Brain microvascular endothelial cell (primary cell): Measurements from ENCODE around the gene MAB21L1.
A peak's percentile ranks its signal among the peaks of the same experiment; 100 is the strongest.

Experiments used
- DNase-seq: peaks from one replicate; pipeline ENCODE4 v3.0.0-alpha.2; 2020
- H3K27ac ChIP-seq: fragments of 250-450 bp; sonication (Bioruptor Pico); 2 replicates; pipeline ENCODE4 v1.5.1; 2020; ENCODE audit warnings: mild to moderate bottlenecking, moderate library complexity
- H3K27me3 ChIP-seq: fragments of 250-450 bp; sonication (Bioruptor Pico); replicated peaks from 2 replicates; pipeline ENCODE4 v1.5.1; 2020; ENCODE audit warnings: mild to moderate bottlenecking
- H3K36me3 ChIP-seq: fragments of 250-450 bp; sonication (Bioruptor Pico); replicated peaks from 2 replicates; pipeline ENCODE4 v1.5.1; 2020; ENCODE audit warnings: mild to moderate bottlenecking
- H3K4me3 ChIP-seq: 2 replicates; pipeline ENCODE4 v1.5.1; 2011; ENCODE audit warnings: low read depth, mild to moderate bottlenecking, control low read depth, low read length, moderate library complexity
- CTCF ChIP-seq: IDR thresholded peaks from 2 replicates; pipeline ENCODE4 v1.5.1; 2011; ENCODE audit warnings: low read depth, mild to moderate bottlenecking, moderate library complexity, low read length, control low read depth, inconsistent platforms; ENCODE audit errors: missing control alignments
- in situ Hi-C: cut with HindIII; loops from 2 replicates; pipeline ENCODE4 v1.10.0; 2017; ENCODE audit warnings: low sequenced_read_pairs, low pct_ligation_motif_present

MAB21L1 gene

GRCh38 chr13:35475960-35476943 is at the start of gene MAB21L1:
Gene MAB21L1, minus strand, starts transcription at chr13:35476689. Its CDS starts 551 bp downstream, at chr13:35476138.
- TF ChIP-seq CTCF, result no peak
- Histone ChIP-seq H3K27ac (no peak within 1 kb of the TSS), H3K4me3 (peak within 1 kb of the TSS; percentile 59), H3K36me3 (no peaks in the 10 kb centered on the region), H3K27me3 (peaks cover 50% of the 10 kb centered on the region)
- in situ Hi-C loops, result no loop called here
- peak; percentile 29 for DNase-seq

GRCh38 chr13:35524171-35524570 is 47.7 kb upstream of the MAB21L1 start:
- in situ Hi-C loops, result no loop called here
- no peak for DNase-seq
- Histone ChIP-seq H3K27ac (no peak overlapping the region), H3K4me3 (no peak overlapping the region), H3K36me3 (no peaks in the 10 kb centered on the region), H3K27me3 (no peaks in the 10 kb centered on the region)
- no peak for TF ChIP-seq CTCF

DNA sequence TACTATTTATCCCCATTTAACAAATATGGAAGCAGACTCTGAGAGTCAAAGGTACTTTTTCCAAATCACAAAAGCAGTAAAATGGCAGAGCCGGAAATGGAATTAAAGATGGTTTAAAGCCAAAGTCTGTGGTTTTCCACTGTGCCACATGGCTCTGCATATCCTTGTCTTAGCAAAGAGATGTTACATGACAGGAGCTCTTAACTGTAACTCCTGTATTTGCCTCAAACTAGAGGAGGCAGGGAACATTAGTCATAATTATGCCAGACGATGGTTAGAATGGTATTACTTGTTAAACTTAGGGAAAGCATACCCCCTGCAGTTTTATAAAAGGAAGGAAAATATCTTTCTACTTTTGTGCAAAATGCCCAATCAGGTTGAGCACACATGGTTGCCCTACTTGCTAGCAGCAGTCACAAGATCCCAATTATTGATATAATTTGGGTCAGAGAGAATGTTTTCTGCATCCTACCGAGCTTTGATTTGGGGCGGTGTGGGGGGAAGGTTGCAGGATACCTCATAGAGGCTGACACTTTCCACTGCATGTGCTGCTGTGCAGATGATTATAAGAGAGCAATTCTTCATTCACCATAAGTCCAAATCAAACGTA is 42.0 kb upstream of the MAB21L1 start:
- H3K36me3 ChIP-seq, result no peaks in the 10 kb centered on the region

DNA sequence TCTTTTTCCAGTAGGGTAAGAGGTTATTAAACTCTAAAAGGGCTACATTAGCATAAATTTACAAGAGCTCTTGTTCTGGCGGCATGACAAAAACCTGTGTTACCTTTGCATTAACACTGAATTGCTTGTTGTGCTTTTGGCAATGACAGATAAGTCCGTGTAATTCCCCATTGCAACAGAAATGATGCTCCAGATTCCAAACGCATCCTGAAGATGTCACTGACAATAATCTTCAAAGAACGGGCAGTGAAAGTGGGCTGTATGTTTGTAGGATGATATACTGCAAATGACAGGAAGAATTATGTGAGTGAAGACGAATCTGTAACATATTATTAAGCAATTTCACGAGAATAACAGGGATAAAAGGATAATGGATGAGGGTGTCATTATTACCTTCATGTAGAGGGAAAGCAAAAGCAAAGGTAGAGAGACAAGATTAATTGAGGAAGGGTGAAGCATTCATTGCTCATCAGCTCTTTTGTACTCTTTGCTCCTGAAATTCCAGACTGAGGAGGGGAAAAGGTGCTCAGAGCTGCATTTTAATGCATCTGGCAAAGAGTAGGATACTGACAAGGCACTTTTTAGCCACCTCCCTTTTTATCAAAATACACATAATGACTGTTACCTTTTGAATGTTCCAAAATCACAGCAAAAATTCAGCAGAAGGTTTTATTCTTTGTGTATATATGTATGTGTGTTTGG is 38.5 kb upstream of the MAB21L1 start:
- TF ChIP-seq CTCF, result no peak
- Histone ChIP-seq H3K27ac (no peak overlapping the region), H3K36me3 (no peaks in the 10 kb centered on the region), H3K4me3 (no peak overlapping the region), H3K27me3 (no peaks in the 10 kb centered on the region)
- no peak for DNase-seq
- in situ Hi-C loops, result no loop called here

More for the DNA sequence above, 42.0 kb upstream of the MAB21L1 start:
- no peaks in the 10 kb centered on the region for H3K27me3 ChIP-seq
- no peak for TF ChIP-seq CTCF
- in situ Hi-C loops, result no loop called here
- no peak for DNase-seq
- no peak overlapping the region for H3K4me3 ChIP-seq
- no peak overlapping the region for H3K27ac ChIP-seq

DNA sequence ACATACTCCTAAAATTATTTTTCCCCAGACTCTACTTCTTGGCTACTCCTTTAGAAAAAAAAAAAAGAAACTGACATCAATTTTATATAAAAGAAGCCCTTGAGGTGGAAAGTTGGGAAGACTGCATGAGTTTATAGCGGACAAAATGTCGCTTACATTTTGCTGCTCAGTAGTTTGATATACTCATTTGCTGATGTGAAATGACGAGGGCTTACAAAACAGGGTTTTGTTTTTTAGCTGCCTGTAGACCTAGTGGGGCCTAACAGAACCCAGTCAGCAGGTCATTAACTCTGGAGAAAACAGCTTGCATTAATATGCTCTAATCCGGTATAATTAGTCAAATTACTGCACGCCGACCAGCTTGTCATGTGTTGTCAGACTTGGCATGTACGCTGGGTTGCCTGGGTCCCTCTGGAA is 37.6 kb upstream of the MAB21L1 start:
- Histone ChIP-seq H3K27me3 (no peaks in the 10 kb centered on the region), H3K27ac (no peak overlapping the region), H3K4me3 (no peak overlapping the region), H3K36me3 (no peaks in the 10 kb centered on the region)
- no peak for TF ChIP-seq CTCF
- in situ Hi-C loops, result no loop called here
- DNase-seq, result no peak
